ENCODE results near the gene RAB6B.

RAB6B gene

DNA sequence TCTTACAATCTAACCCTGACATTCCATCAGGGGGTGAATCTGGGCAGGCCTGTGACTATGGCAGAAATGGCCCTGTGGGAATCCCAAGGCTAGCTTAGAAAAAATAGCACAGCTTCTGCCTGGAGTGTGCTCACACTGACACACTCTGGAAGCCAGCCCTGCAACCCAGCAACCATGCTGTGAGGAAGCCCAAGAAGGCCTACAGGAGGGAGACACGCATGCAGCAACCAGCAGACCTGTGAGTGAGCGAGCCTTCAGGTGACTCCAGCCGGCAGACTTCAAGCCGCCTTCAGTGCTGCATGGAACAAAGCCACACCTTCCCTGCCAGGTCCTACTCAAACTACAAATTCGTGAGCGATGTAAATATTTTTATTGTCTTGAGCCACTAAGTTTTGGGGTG, 26.1 kb downstream of the RAB6B start:
- POLR2A ChIA-PET = no interaction called here
- TF ChIP-seq, protein P1, sequence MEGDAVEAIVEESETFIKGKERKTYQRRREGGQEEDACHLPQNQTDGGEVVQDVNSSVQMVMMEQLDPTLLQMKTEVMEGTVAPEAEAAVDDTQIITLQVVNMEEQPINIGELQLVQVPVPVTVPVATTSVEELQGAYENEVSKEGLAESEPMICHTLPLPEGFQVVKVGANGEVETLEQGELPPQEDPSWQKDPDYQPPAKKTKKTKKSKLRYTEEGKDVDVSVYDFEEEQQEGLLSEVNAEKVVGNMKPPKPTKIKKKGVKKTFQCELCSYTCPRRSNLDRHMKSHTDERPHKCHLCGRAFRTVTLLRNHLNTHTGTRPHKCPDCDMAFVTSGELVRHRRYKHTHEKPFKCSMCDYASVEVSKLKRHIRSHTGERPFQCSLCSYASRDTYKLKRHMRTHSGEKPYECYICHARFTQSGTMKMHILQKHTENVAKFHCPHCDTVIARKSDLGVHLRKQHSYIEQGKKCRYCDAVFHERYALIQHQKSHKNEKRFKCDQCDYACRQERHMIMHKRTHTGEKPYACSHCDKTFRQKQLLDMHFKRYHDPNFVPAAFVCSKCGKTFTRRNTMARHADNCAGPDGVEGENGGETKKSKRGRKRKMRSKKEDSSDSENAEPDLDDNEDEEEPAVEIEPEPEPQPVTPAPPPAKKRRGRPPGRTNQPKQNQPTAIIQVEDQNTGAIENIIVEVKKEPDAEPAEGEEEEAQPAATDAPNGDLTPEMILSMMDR (IDR thresholded peaks at IDR 0.05; ENCODE audit: control extremely low read depth, extremely low read depth, low read depth, missing control alignments) = no peak
- no peak for DNase-seq (ENCODE audit: extremely low spot score)
- CTCF ChIA-PET = no interaction called here

DNA sequence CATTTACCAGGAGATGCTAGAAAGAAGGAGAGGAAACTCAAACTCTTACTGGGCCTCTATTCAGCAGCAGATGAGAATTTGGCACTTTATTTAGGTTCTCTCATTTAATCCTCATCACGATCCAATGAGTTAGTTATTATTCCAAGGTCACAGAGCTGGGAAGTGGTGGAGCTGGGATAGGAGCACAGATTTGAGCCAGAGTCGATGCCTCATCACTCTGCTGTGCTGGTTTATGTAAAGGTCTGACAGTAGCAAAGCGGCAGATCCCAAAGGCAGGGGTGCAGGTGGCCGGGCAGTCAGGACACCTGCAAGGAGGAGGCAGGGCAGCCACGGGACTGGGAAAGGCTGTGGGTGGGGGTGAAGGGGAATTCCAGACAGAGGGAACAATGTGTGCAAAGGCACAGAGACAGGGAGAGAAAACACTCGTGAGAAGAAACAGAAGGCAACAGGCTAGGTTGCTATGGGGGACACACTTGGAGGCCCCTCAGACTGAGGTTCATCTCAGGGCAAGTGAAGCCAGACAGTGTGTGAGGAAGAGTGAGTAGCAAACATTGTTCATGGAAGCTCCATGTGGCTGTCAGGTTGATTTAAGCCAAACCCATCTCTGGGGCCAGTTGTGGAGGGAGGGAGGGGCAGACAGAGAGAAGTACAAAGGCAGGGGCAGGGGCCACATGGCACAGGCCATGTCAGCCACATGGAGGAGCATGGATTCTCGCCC, 26.8 kb downstream of the RAB6B start:
- CTCF ChIA-PET = no interaction called here
- POLR2A ChIA-PET = no interaction called here
- TF ChIP-seq, protein P1 (IDR thresholded peaks at IDR 0.05; ENCODE audit: control extremely low read depth, extremely low read depth, low read depth, missing control alignments) = no peak
- no peak for DNase-seq (ENCODE audit: extremely low spot score)

DNA sequence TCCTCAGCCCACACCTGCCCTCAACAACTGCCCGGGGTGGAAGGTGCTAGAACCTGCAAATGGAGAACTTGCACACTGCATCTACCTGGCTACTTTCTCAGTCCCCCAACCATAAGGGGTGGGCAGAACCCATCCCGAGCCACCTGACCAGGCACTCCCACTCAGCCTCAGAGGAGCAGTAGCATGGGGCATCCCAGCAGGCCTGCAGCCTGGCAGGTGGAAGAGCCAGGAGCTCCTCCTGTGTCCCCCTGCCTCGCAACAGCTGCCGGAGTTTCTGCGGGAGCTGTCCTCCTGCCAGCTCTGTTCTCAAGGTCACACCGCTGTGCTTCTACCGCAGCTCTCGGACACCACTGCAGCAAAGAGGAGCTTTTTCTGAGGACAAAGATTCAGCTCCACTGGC, 27.5 kb downstream of the RAB6B start:
- CTCF ChIA-PET = interaction anchor here (1.4 kb wide), 1 partner anchor 48 kb away, joined by 3 read pairs; no protein-coding TSS in a partner anchor
- POLR2A ChIA-PET = no interaction called here
- TF ChIP-seq, protein P1 (IDR thresholded peaks at IDR 0.05; ENCODE audit: control extremely low read depth, extremely low read depth, low read depth, missing control alignments) = no peak
- no peak for DNase-seq (ENCODE audit: extremely low spot score)

DNA sequence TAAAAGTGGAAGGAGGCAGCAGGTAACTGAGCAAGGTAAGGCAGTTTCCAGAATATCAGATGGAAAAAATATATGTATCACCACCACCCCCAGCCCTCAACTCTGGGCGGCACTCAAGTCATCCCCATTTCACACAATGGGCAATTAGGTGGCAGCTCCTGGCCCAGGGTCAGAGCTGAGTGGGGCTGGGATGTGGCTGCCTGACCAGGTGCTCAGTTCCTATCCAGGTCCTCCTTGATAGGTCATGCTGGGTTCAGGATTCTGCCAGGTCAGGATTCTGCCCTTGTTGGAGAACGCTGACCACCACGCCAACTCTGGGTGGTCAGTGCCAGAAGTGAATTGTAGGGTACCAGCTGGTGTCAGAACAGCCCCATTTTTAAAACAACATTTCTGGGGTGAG, 29.5 kb downstream of the RAB6B start:
- DNase-seq (ENCODE audit: extremely low spot score) = no peak
- ChIA-PET CTCF (no interaction called here), POLR2A (no interaction called here)
- TF ChIP-seq, protein P1 (IDR thresholded peaks at IDR 0.05; ENCODE audit: control extremely low read depth, extremely low read depth, low read depth, missing control alignments) = no peak

DNA sequence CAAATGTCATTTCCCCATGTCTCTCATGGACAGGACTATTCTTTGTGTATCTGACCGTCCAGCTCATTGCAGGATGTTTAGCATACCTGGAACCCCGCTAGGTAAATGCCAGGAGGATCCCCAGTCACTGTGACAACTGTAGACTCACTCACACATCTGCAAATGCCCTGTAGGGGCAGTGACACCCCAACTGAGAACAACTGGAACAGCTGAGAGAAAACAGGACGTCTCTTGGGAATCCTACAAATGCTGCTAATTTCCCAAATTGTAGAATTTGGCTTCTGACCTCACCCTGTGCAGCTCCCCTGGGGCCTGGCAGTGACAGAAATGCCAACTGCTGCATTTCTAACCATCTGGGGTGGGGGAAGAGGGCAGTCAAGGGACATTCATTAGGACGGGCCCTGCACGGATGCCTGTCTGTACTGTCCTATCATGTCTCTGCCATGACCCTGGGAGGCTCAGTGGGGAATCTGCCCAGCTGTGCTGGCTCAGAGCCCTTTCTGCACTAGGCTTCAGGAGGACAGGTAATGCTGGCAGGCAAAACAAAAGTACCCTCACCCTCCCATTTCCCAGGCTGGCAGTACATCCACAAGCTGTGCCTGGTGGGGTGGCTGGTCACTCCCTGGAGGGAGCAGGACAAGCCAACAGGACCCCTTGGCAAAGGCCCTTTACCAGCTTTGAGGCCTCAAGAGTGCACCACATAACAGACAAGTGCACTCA, 30.4 kb downstream of the RAB6B start:
- ChIA-PET CTCF (interaction anchor here (1.7 kb wide), 1 partner anchor 16 kb away, joined by 9 read pairs; no protein-coding TSS in a partner anchor), POLR2A (no interaction called here)
- TF ChIP-seq, protein P1 (IDR thresholded peaks at IDR 0.05; ENCODE audit: control extremely low read depth, extremely low read depth, low read depth, missing control alignments) = no peak
- no peak for DNase-seq (ENCODE audit: extremely low spot score)

DNA sequence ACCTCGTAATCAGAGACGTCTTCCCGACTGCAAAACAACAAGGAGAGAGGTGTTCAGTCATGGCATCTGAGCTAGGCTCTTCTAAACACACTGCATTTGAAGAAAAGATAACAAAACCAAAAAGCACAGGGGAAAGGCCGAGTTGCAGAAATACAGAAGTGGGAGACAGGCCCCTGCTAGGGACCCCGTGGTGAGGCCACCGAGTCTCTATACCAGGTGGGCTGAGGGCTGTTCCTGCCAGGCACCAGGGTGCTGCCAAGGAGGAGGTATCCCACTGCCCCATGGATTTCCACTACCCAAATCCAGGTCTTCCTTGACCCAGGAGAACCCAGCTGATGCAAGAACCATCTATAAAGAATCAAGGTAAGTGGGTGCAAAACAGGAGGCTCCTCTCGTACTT, 31.1 kb downstream of the RAB6B start:
- ChIA-PET CTCF (interaction anchor here (1.7 kb wide), 1 partner anchor 15 kb away, joined by 9 read pairs; no protein-coding TSS in a partner anchor), POLR2A (no interaction called here)
- TF ChIP-seq, protein P1 (IDR thresholded peaks at IDR 0.05; ENCODE audit: control extremely low read depth, extremely low read depth, low read depth, missing control alignments) = no peak
- DNase-seq (ENCODE audit: extremely low spot score) = no peak
